ENCODE measurements around the gene CPED1.

The CPED1 gene

GRCh38 chr7:121133444-121133843, 144.9 kb downstream of the CPED1 start:
- Histone ChIP-seq H3K36me3 (replicated peaks) (no peaks in the 10 kb centered on the region), H3K4me3 (ENCODE audit: low read depth, low read length) (no peak overlapping the region), H3K27me3 (replicated peaks) (no peaks in the 10 kb centered on the region), H3K27ac (no peak overlapping the region)
- no peak for TF ChIP-seq CTCF (IDR thresholded peaks at IDR 0.05; ENCODE audit: low read depth, low read length, missing control alignments)
- no peak for DNase-seq
- in situ Hi-C loops (cut with HindIII; ENCODE audit: low pct_ligation_motif_present, low sequenced_read_pairs): loop anchor here (25.0 kb wide), 1 partner anchor 204 kb away; the partner anchor contains the start of gene WNT16

- in situ Hi-C loops (cut with HindIII; ENCODE audit: low pct_ligation_motif_present, low sequenced_read_pairs): loop anchor here (25.0 kb wide), 1 partner anchor 200 kb away; the partner anchor contains the start of gene WNT16
- Histone ChIP-seq H3K27me3 (replicated peaks) (no peaks in the 10 kb centered on the region), H3K36me3 (replicated peaks) (no peaks in the 10 kb centered on the region), H3K27ac (no peak overlapping the region), H3K4me3 (ENCODE audit: low read depth, low read length) (no peak overlapping the region)
- no peak for DNase-seq
- TF ChIP-seq CTCF (IDR thresholded peaks at IDR 0.05; ENCODE audit: low read depth, low read length, missing control alignments): no peak
Observed at GRCh38 chr7:121137580-121137979, 149.1 kb downstream of the CPED1 start.

- Histone ChIP-seq H3K4me3 (ENCODE audit: low read depth, low read length) (no peak overlapping the region), H3K36me3 (replicated peaks) (no peaks in the 10 kb centered on the region), H3K27ac (no peak overlapping the region), H3K27me3 (replicated peaks) (no peaks in the 10 kb centered on the region)
- in situ Hi-C loops (cut with HindIII; ENCODE audit: low pct_ligation_motif_present, low sequenced_read_pairs): loop anchor here (25.0 kb wide), 1 partner anchor 199 kb away; the partner anchor contains the start of gene WNT16
- no peak for DNase-seq
- no peak for TF ChIP-seq CTCF (IDR thresholded peaks at IDR 0.05; ENCODE audit: low read depth, low read length, missing control alignments)
Observed at GRCh38 chr7:121138262-121138933, 149.9 kb downstream of the CPED1 start.

GRCh38 chr7:121139427-121139826, 150.9 kb downstream of the CPED1 start:
- TF ChIP-seq CTCF (IDR thresholded peaks at IDR 0.05; ENCODE audit: low read depth, low read length, missing control alignments): no peak
- no peak overlapping the region for H3K27ac ChIP-seq
- in situ Hi-C loops (cut with HindIII; ENCODE audit: low pct_ligation_motif_present, low sequenced_read_pairs): loop anchor here (25.0 kb wide), 1 partner anchor 198 kb away; the partner anchor contains the start of gene WNT16
- H3K4me3 ChIP-seq (ENCODE audit: low read depth, low read length): no peak overlapping the region
- H3K36me3 ChIP-seq (replicated peaks): no peaks in the 10 kb centered on the region
- no peak for DNase-seq
- H3K27me3 ChIP-seq (replicated peaks): no peaks in the 10 kb centered on the region

- Histone ChIP-seq H3K27ac (no peak overlapping the region), H3K4me3 (ENCODE audit: low read depth, low read length) (no peak overlapping the region), H3K27me3 (replicated peaks) (no peaks in the 10 kb centered on the region), H3K36me3 (replicated peaks) (no peaks in the 10 kb centered on the region)
- no peak for DNase-seq
- TF ChIP-seq CTCF (IDR thresholded peaks at IDR 0.05; ENCODE audit: low read depth, low read length, missing control alignments): no peak
- in situ Hi-C loops (cut with HindIII; ENCODE audit: low pct_ligation_motif_present, low sequenced_read_pairs): loop anchor here (25.0 kb wide), 1 partner anchor 197 kb away; the partner anchor contains the start of gene WNT16
Observed at GRCh38 chr7:121140790-121141189, 152.3 kb downstream of the CPED1 start.
